ENCODE results near the gene STYX.

DNA sequence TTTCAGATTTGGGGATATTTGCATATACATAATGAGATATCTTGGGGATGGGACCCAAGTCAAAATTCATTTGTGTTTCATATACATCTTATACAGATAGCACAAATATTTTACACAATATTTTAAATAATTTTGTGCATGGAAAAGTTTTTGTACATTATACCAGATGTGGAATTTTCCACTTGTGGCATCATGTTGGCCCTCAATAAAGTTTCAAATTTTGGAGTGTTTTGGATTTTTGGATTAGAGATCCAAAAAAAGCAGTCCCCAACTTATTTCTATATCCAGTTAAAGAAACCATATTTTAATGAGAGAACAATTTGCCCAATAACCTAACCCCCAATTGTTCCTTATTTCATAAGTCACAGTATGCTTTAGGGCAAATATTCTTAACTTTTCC lies 56.9 kb downstream of the STYX start:
- TF ChIP-seq, protein P1, sequence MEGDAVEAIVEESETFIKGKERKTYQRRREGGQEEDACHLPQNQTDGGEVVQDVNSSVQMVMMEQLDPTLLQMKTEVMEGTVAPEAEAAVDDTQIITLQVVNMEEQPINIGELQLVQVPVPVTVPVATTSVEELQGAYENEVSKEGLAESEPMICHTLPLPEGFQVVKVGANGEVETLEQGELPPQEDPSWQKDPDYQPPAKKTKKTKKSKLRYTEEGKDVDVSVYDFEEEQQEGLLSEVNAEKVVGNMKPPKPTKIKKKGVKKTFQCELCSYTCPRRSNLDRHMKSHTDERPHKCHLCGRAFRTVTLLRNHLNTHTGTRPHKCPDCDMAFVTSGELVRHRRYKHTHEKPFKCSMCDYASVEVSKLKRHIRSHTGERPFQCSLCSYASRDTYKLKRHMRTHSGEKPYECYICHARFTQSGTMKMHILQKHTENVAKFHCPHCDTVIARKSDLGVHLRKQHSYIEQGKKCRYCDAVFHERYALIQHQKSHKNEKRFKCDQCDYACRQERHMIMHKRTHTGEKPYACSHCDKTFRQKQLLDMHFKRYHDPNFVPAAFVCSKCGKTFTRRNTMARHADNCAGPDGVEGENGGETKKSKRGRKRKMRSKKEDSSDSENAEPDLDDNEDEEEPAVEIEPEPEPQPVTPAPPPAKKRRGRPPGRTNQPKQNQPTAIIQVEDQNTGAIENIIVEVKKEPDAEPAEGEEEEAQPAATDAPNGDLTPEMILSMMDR (conservative IDR thresholded peaks at IDR 0.05) = no peak
- TF ChIP-seq EZH2 (IDR thresholded peaks at IDR 0.05; ENCODE audit: low read depth) = no peak
